ENCODE data around the gene OR51L1.
A peak's percentile ranks its signal among the peaks of the same experiment; 100 is the strongest.
"Not testable (repeated sequence)": the region's sequence is repeated elsewhere in the genome, so short reads cannot be mapped to it uniquely, and the experiment has no call there.

OR51L1 gene, protein sequence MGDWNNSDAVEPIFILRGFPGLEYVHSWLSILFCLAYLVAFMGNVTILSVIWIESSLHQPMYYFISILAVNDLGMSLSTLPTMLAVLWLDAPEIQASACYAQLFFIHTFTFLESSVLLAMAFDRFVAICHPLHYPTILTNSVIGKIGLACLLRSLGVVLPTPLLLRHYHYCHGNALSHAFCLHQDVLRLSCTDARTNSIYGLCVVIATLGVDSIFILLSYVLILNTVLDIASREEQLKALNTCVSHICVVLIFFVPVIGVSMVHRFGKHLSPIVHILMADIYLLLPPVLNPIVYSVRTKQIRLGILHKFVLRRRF

GRCh38 chr11:4994551-4994950, at the start of gene OR51L1:
OR51L1 (plus strand) TSS chr11:4994851; CDS start chr11:4998983, 4,132 bp downstream.
- no peak for DNase-seq (ENCODE audit: low spot score)

GRCh38 chr11:4947505-4947904, 47.1 kb upstream of the OR51L1 start, which contains the start of gene OR51A4:
OR51A4 (minus strand) TSS chr11:4947605; CDS start chr11:4947100, 505 bp downstream.
- DNase-seq (ENCODE audit: low spot score): no peak

GRCh38 chr11:4955613-4956012, 39.0 kb upstream of the OR51L1 start, which contains the start of gene OR51A2:
OR51A2 (minus strand) TSS chr11:4955713; CDS start chr11:4955713, 0 bp downstream.
- DNase-seq (ENCODE audit: low spot score): not testable (repeated sequence)

DNA sequence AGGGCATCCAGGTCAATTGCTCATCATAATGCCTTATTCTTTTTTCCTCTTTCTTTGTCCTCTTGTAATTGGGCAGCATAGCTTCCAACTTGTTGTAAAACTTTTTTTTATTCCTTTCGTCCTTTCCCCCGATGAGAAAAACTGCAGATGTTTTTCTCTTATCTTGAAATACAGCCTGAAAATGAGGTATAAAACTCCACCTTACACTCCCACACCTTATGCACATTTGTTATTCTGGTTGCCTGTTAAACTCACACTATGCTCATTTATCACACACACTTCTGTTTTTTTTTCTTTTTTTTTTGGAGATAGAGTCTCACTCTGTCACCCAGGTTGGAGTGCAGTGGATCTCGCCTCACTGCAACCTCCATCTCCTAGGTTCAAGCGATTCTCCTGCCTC, 37.3 kb upstream of the OR51L1 start:
- no peak for DNase-seq (ENCODE audit: low spot score)

DNA sequence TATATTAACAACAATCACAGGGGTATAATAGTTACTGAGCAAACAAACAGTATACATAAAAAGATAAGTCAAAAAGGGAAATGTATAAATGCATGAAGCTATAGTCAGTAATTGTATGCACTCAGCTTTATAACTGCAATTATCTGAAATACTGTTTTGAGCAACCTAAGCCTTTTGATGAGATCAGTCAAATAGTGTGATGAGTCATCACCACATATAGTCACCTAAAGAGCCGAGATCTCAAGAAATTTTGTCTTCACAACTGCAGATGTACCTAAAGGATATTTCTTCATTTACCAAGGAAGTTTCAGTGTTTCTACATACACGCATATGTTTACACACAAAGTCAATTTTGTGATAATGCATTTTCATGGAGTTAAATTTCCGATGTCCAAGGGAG, 33.8 kb upstream of the OR51L1 start:
- DNase-seq (ENCODE audit: low spot score): no peak

DNA sequence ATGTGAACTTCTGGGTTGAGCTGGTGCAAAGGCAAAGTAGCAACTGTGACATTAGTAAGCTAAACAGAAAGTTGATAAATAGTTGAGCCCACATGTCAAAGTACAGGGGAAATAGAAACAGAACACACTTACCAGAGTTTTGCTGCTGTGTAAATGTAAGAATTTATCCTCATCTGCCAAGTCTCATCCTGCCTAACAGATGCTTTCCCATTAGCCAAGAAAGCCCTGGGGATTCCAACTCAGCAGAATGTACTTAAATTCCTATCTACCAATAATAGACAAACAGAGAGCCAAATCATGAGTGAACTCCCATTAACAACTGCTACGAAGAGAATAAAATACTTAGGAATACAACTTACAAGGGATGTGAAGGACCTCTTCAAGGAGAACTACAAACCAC, 31.8 kb upstream of the OR51L1 start:
- no peak for DNase-seq (ENCODE audit: low spot score)

DNA sequence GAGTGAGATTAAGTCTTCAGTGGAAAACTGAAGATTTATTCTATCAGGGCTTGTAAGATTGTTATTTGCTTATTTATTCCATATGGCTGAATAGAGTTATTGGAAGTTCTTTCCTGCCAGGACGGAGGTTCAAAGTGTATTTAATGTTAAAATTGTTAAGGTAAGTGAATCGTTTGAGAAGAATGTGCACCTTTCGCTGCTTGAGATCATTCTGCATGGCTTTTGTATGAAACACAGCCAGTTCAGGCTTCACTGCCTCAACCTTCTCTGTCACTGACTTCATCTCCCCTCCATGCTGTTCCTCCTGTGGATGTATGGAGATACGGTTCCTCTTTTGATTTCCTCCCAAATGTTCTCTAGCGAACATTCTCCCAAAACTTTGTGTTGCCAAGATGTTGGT, 19.2 kb upstream of the OR51L1 start:
- no peak for DNase-seq (ENCODE audit: low spot score)

DNA sequence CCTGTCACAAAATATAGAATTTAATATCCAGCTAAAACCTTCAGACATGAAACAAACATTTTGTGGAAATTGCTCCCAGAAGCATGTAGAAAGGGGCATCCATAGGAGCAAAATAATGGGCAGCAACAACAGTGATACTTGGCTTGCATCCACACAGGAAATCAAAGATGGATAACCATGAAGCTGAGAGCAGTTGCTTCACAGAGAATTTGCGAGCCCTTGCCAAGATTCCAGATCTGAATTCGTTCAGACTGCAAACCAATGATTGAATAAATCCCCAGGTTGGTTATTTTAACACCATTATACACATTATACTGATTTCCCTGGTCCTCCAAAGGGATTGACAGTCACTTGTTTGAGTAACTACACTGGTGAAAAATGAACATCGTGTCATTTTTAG, 15.6 kb upstream of the OR51L1 start:
- DNase-seq (ENCODE audit: low spot score): no peak

GRCh38 chr11:4982678-4983077, 12.0 kb upstream of the OR51L1 start:
- DNase-seq (ENCODE audit: low spot score): no peak

DNA sequence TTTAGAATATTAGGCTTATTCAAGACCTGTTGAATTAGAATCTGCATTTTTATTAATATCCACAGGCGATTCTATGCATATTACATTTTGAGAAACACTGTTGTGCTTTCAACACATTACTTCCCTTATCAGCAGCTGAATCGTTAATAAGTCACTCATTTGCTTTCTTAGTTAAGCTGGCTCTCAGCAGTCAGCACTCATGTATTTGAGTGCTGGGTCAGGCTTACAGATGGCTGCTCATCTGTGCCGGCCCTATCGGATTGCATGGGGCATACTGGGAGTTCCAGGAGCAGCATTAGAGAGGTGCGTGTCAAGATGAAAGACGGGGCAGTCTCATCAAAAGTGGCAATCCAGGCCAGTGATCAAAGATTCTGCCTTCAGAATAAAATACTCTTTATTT, 10.8 kb upstream of the OR51L1 start:
- DNase-seq (ENCODE audit: low spot score): no peak

GRCh38 chr11:4991060-4991459, 3.6 kb upstream of the OR51L1 start:
- DNase-seq (ENCODE audit: low spot score): peak; percentile 5

DNA sequence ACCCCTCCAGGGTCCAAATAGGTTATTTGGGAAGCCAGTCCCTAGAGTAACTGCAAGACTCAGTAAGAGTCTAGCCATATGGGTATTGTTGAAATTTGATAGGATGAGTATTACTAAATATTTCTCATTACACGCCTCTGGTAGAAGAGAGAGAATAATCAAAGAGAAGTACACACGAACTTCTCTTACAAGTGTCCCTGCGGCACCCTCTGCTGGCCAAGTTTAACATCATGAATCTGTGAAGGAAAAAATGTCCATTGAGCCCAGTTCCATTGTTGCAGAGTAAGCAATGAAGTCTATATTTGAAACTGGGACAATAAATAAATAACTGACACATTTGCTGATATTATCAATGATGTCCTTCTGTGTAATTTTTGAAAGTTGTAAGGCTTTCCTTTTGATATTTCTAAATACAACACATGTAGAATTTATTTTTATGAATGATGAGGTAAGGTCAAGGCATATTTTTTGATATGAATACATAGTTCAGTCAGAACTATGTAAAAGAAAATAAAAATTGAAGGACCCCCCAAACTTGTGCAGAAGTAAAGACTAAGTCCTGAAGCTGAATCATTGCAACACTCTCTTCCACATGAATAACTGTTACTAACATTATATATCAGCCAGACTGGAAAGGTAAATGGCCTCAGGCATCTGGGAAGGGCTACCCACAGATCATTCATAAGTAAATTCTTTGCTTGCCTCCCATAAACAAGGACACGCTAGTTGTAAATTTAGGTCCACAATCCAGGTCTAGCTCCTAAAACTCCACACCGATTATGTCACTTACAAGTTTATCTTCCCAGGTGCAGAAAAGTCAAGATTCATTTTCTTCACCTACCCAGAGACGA, 10.0 kb downstream of the OR51L1 start:
- peak; percentile 57 for DNase-seq (ENCODE audit: low spot score)

DNA sequence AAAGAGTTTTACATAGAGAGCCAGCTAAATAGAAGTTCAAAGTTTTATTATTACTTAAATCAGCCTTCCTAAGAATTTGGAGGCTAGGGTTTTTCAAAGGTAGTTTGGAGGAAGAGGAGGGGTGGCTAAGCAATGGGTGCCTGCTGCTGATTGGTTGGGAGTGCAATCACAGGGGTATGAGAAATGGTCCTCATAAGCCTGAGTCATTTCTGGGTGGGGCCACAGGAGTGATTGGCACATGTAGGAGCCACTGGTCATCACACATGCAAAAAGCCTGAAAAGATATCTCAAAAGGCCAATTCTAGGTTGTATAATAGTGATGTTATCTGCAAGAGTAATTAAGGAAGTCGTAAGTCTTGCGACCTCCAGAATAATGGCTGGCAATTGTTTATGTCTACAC, 12.9 kb downstream of the OR51L1 start:
- no peak for DNase-seq (ENCODE audit: low spot score)

- no peak for DNase-seq (ENCODE audit: low spot score)
Measured at GRCh38 chr11:5011254-5011653, 16.6 kb downstream of the OR51L1 start.

GRCh38 chr11:5013012-5013411, 18.4 kb downstream of the OR51L1 start:
- no peak for DNase-seq (ENCODE audit: low spot score)

GRCh38 chr11:5021996-5022395, 27.3 kb downstream of the OR51L1 start:
- DNase-seq (ENCODE audit: low spot score): no peak

- DNase-seq (ENCODE audit: low spot score): no peak
Measured at GRCh38 chr11:5036669-5037068, 42.0 kb downstream of the OR51L1 start.

GRCh38 chr11:5037926-5038325, 43.3 kb downstream of the OR51L1 start:
- DNase-seq (ENCODE audit: low spot score): no peak

DNA sequence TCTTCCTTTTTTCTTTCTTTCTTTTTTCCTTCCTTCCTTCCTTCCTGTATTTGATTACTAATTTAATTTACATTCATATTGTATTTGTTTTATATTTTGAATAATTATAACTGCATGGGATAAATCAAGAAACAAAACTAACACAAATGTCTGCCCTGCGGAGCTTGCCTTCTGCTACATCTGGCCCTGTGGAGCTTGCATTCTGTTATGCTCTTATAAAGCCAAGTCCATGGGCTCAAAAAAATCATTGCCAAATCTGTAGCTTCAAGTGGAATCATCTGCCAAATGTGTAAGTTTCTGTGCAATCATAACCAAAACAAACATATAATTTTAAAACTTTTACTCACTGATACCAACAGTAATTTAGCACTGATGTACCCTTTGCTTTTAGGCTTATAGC, 43.7 kb downstream of the OR51L1 start:
- no peak for DNase-seq (ENCODE audit: low spot score)

DNA sequence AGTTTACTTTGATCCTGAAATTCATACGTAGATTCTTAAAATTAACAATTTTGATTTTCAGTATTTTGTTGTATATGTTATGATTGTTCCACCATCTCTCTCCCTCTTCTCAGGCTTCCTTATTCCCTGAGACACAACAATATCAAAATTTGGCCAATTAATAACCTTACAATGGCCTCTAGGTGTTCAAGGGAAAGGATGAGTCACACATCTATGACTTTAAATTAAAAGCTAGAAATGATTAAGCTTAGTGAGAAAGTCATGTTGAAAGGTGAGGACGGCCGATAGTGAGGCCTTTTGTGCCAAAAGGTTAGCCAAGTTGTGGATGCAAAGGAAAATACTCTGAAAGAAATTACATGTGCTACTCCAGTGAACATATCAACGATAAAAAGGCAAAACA, 46.2 kb downstream of the OR51L1 start:
- no peak for DNase-seq (ENCODE audit: low spot score)

GRCh38 chr11:5042091-5042490, 47.4 kb downstream of the OR51L1 start:
- no peak for DNase-seq (ENCODE audit: low spot score)

GRCh38 chr11:5043380-5043779, 48.7 kb downstream of the OR51L1 start:
- DNase-seq (ENCODE audit: low spot score): peak; percentile 4

- no peak for DNase-seq (ENCODE audit: low spot score)
Measured at GRCh38 chr11:5046226-5046625, 51.6 kb downstream of the OR51L1 start, which contains the start of gene OR52J3. OR52J3 (plus strand) TSS chr11:5046526; CDS start chr11:5046526, 0 bp downstream.
